ENCODE results near the gene DHRSX. TPM values are rescaled to one million over a fixed set of nuclear protein-coding genes. Genes with fewer than 3 reads are reported as not detected.

The DHRSX gene
- total and polyA plus RNA-seq, 11 donors = 14.6 to 36.1 (median 24.1) TPM

GRCh38 chrX:2414384-2414783 lies 86.4 kb downstream of the DHRSX start:
- no peak for DNase-seq
- no peak overlapping the region for H3K4me3 ChIP-seq
- no peaks in the 10 kb centered on the region for H3K4me1 ChIP-seq
- intact Hi-C loops (cut with DNase I) = no loop called here
- no peak for TF ChIP-seq POLR2A (IDR thresholded peaks at IDR 0.05)
- no peak for TF ChIP-seq CTCF (IDR thresholded peaks at IDR 0.05)
- peaks cover 0 to 5% (median 0%) of the 10 kb centered on the region in 9 donors for H3K36me3 ChIP-seq
- no peaks in the 10 kb centered on the region for H3K27me3 ChIP-seq
- H3K9me3 ChIP-seq = no peaks in the 10 kb centered on the region
- no peak overlapping the region for H3K27ac ChIP-seq
- ATAC-seq = no peak
- 93 to 95% (median 94%) methylated on average over 2 of the region's 2 CpGs for WGBS, 4 donors

- no peak for ATAC-seq
- no peak overlapping the region for H3K4me3 ChIP-seq
- 91 to 99% (median 96%) methylated on average over 2 of the region's 2 CpGs for WGBS, 4 donors
- H3K27ac ChIP-seq = no peak overlapping the region
- H3K27me3 ChIP-seq = no peaks in the 10 kb centered on the region
- H3K9me3 ChIP-seq = no peaks in the 10 kb centered on the region
- H3K36me3 ChIP-seq = peaks cover 0 to 5% (median 0%) of the 10 kb centered on the region in 9 donors
- DNase-seq = no peak
- intact Hi-C loops (cut with DNase I) = no loop called here
- no peaks in the 10 kb centered on the region for H3K4me1 ChIP-seq
- TF ChIP-seq CTCF (IDR thresholded peaks at IDR 0.05) (no peak), POLR2A (IDR thresholded peaks at IDR 0.05) (no peak)
Measured at GRCh38 chrX:2413969-2414368, 86.8 kb downstream of the DHRSX start.

GRCh38 chrX:2412131-2412530 lies 88.6 kb downstream of the DHRSX start:
- DNase-seq (no peak), ATAC-seq (no peak)
- Histone ChIP-seq H3K27ac (no peak overlapping the region), H3K9me3 (peaks cover 0 to 7% (median under 1%) of the 10 kb centered on the region in 12 donors), H3K36me3 (peaks cover 0 to 20% (median 9%) of the 10 kb centered on the region in 9 donors), H3K27me3 (no peaks in the 10 kb centered on the region), H3K4me3 (no peak overlapping the region), H3K4me1 (no peaks in the 10 kb centered on the region)
- no peak for TF ChIP-seq POLR2A (IDR thresholded peaks at IDR 0.05)
- intact Hi-C loops (cut with DNase I) = no loop called here
- WGBS, 4 donors = 91 to 96% (median 95%) methylated on average over 9 of the region's 9 CpGs

GRCh38 chrX:2410279-2411020 lies 90.3 kb downstream of the DHRSX start:
- intact Hi-C loops (cut with DNase I) = no loop called here
- Histone ChIP-seq H3K36me3 (peaks cover 0 to 29% (median 14%) of the 10 kb centered on the region in 9 donors), H3K4me3 (no peak overlapping the region), H3K27ac (no peak overlapping the region), H3K4me1 (no peaks in the 10 kb centered on the region), H3K9me3 (peaks cover 0 to 12% (median 4%) of the 10 kb centered on the region in 12 donors), H3K27me3 (no peaks in the 10 kb centered on the region)
- TF ChIP-seq CTCF (IDR thresholded peaks at IDR 0.05) = no peak
- no peak for TF ChIP-seq POLR2A (IDR thresholded peaks at IDR 0.05)
- 86 to 91% (median 91%) methylated on average over 12 of the region's 12 CpGs for WGBS, 4 donors
- no peak for DNase-seq
- no peak for ATAC-seq

All from heart left ventricle (tissue), 16 donors.